Measurements from ENCODE around the gene ATP6V1G1.

The ATP6V1G1 gene

GRCh38 chr9:114613087-114613486 lies 25.5 kb downstream of the ATP6V1G1 start:
- no peak for DNase-seq

- no peak for DNase-seq
Observed at GRCh38 chr9:114613919-114614318, 26.4 kb downstream of the ATP6V1G1 start.

- DNase-seq = no peak
Observed at GRCh38 chr9:114614373-114614772, 26.8 kb downstream of the ATP6V1G1 start.

GRCh38 chr9:114616684-114617520 lies 29.3 kb downstream of the ATP6V1G1 start:
- DNase-seq = peak; percentile 86

- no peak for DNase-seq
Observed at GRCh38 chr9:114619191-114619761, 31.7 kb downstream of the ATP6V1G1 start.

GRCh38 chr9:114621561-114621960 lies 34.0 kb downstream of the ATP6V1G1 start:
- DNase-seq = no peak

GRCh38 chr9:114621975-114622609 lies 34.5 kb downstream of the ATP6V1G1 start:
- DNase-seq = no peak

GRCh38 chr9:114624677-114625076 lies 37.1 kb downstream of the ATP6V1G1 start:
- DNase-seq = no peak

- no peak for DNase-seq
Observed at GRCh38 chr9:114626415-114627020, 38.9 kb downstream of the ATP6V1G1 start.

GRCh38 chr9:114627553-114627952 lies 40.0 kb downstream of the ATP6V1G1 start:
- no peak for DNase-seq

- no peak for DNase-seq
Observed at GRCh38 chr9:114629563-114630090, 42.1 kb downstream of the ATP6V1G1 start.

- DNase-seq = no peak
Observed at GRCh38 chr9:114631166-114631565, 43.6 kb downstream of the ATP6V1G1 start.

GRCh38 chr9:114633438-114634089 lies 46.0 kb downstream of the ATP6V1G1 start:
- DNase-seq = no peak

GRCh38 chr9:114634387-114634786 lies 46.8 kb downstream of the ATP6V1G1 start:
- DNase-seq = no peak

GRCh38 chr9:114638404-114638803 lies 50.8 kb downstream of the ATP6V1G1 start:
- DNase-seq = no peak

GRCh38 chr9:114641967-114642366 lies 54.4 kb downstream of the ATP6V1G1 start:
- peak; percentile 18 for DNase-seq

- DNase-seq = no peak
Observed at GRCh38 chr9:114643001-114643400, 55.4 kb downstream of the ATP6V1G1 start.

GRCh38 chr9:114643896-114644295 lies 56.3 kb downstream of the ATP6V1G1 start:
- no peak for DNase-seq
